ENCODE data around the gene FBXL14.
A peak's percentile ranks its signal among the peaks of the same experiment; 100 is the strongest.

FBXL14 gene

DNA sequence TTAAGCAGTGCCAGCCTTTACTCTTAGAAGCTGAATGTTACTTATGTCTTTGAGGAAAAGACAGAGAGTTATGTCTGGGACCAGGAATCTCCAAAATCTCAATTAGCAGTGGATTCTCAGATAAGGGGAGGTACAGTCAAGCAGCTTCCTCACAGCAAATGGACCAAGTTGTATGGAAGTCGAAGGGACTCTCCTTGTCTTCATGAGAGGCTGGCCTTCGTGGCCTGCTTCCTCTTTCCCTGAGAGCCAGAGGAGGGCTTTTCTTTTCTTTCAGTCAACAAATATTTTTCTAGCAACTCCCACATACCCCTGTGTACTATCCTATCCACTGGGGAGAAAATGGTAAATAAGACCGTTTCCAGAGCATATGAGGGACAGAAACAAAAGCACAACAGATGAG lies 28.0 kb upstream of the FBXL14 start:
- no peak for FAIRE-seq
- TF ChIP-seq SPI1 (IDR thresholded peaks at IDR 0.05; ENCODE audit: low read depth, low read length) (no peak), POU2F2 (IDR thresholded peaks at IDR 0.05; ENCODE audit: low read depth, low read length) (no peak), TAF1 (IDR thresholded peaks at IDR 0.05; ENCODE audit: low read depth, low read length) (no peak), POLR2AphosphoS5 (IDR thresholded peaks at IDR 0.05; ENCODE audit: low read depth, low read length) (no peak), POLR2A (IDR thresholded peaks at IDR 0.05; ENCODE audit: low read depth, low read length) (no peak), PAX5 (IDR thresholded peaks at IDR 0.05; ENCODE audit: insufficient read depth, low read length, severe bottlenecking) (no peak)
- DNase-seq (ENCODE audit: insufficient read length, low spot score), result no peak

DNA sequence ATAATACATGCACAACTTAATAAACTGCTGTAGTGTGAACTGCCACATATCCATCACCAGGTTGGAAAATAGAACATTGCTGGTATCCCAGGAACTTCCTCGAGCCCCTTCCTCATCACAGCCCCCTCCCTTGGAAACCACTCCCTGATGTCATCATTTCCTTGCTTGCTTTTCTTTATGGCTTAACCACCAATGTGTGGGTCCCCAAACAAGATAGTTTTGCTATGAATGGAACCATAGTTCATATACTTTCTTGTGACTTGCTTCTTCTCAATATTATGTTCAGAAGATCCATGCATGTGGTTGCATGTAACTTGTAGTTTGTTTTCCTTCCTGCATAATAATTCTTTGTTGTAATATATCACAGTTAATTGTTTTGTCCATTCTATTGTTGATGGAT lies 25.7 kb upstream of the FBXL14 start:
- TF ChIP-seq POLR2A (IDR thresholded peaks at IDR 0.05; ENCODE audit: low read depth, low read length) (no peak), TAF1 (IDR thresholded peaks at IDR 0.05; ENCODE audit: low read depth, low read length) (no peak), POU2F2 (IDR thresholded peaks at IDR 0.05; ENCODE audit: low read depth, low read length) (no peak), POLR2AphosphoS5 (IDR thresholded peaks at IDR 0.05; ENCODE audit: low read depth, low read length) (no peak), SPI1 (IDR thresholded peaks at IDR 0.05; ENCODE audit: low read depth, low read length) (no peak), PAX5 (IDR thresholded peaks at IDR 0.05; ENCODE audit: insufficient read depth, low read length, severe bottlenecking) (no peak)
- FAIRE-seq, result no peak

DNA sequence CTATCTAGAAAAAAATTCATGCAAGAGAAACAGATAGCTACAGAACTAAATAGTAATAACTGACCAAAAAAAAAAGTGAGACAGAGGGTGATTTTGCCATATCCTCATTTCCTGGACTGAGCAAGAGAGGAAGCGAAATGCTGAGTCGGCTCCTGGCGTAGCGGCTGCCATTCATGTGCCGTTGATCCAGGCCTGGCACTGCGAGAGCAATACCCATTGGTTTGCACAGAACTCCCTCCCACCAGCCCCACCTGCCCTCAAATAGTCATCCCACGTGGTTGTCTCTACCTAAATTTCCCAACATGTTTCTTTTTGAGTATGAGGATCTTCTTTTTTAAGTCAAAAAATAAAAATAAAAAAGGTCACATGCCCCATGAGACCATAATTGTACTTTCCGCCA lies 25.2 kb upstream of the FBXL14 start:
- TF ChIP-seq POLR2AphosphoS5 (IDR thresholded peaks at IDR 0.05; ENCODE audit: low read depth, low read length) (no peak), POLR2A (IDR thresholded peaks at IDR 0.05; ENCODE audit: low read depth, low read length) (no peak), TAF1 (IDR thresholded peaks at IDR 0.05; ENCODE audit: low read depth, low read length) (no peak), SPI1 (IDR thresholded peaks at IDR 0.05; ENCODE audit: low read depth, low read length) (peak; percentile 60)
- no peak for DNase-seq (ENCODE audit: insufficient read length, low spot score)
- FAIRE-seq, result peak; percentile 65

More for the DNA sequence above, 25.7 kb upstream of the FBXL14 start:
- DNase-seq (ENCODE audit: insufficient read length, low spot score), result no peak

DNA sequence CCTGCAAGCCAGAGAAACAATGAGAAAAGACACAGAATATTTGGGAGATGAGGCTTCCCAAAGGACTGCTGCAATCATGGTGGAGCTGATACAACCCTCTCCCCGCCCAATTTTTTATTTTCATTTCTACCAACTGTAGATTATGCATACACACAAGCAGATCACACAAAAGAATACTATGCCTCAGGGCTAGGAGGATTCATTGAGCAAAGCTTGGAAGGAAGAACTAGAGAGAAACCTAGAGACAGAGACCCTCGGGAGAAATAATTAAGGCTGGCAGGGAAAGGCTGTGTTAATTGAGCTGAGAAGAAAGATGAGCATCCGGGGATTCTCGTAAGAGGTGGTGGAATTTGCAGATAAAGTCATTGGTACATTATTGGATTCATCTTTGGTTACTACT lies 24.8 kb upstream of the FBXL14 start:
- FAIRE-seq (no peak), DNase-seq (ENCODE audit: insufficient read length, low spot score) (no peak)
- TF ChIP-seq PAX5 (IDR thresholded peaks at IDR 0.05; ENCODE audit: insufficient read depth, low read length, severe bottlenecking) (no peak), TAF1 (IDR thresholded peaks at IDR 0.05; ENCODE audit: low read depth, low read length) (no peak), POLR2AphosphoS5 (IDR thresholded peaks at IDR 0.05; ENCODE audit: low read depth, low read length) (no peak), SPI1 (IDR thresholded peaks at IDR 0.05; ENCODE audit: low read depth, low read length) (no peak)

DNA sequence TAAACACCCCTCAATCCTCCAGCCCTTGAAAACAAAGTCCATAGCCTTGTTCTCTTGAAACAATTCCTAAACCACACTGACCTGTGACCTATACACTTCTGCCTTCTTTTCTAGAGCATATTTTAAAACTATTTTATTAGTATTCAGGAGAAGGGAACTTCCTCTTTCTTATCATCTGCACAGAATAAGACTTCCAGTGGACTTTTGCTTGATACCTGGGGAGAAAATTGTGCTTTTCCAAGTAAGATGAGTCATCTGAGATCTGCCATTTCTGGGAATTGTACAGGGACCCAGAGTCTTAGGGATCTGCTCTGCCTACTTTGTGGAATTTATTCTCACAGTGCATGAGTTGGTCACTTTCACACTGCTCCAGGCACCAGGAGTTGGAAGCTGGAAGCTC lies 24.1 kb upstream of the FBXL14 start:
- TF ChIP-seq POLR2A (IDR thresholded peaks at IDR 0.05; ENCODE audit: low read depth, low read length) (no peak), PAX5 (IDR thresholded peaks at IDR 0.05; ENCODE audit: insufficient read depth, low read length, severe bottlenecking) (no peak), SPI1 (IDR thresholded peaks at IDR 0.05; ENCODE audit: low read depth, low read length) (peak; percentile 31; the same call in 1 of the 2 replicates)
- FAIRE-seq, result no peak
- no peak for DNase-seq (ENCODE audit: insufficient read length, low spot score)

DNA sequence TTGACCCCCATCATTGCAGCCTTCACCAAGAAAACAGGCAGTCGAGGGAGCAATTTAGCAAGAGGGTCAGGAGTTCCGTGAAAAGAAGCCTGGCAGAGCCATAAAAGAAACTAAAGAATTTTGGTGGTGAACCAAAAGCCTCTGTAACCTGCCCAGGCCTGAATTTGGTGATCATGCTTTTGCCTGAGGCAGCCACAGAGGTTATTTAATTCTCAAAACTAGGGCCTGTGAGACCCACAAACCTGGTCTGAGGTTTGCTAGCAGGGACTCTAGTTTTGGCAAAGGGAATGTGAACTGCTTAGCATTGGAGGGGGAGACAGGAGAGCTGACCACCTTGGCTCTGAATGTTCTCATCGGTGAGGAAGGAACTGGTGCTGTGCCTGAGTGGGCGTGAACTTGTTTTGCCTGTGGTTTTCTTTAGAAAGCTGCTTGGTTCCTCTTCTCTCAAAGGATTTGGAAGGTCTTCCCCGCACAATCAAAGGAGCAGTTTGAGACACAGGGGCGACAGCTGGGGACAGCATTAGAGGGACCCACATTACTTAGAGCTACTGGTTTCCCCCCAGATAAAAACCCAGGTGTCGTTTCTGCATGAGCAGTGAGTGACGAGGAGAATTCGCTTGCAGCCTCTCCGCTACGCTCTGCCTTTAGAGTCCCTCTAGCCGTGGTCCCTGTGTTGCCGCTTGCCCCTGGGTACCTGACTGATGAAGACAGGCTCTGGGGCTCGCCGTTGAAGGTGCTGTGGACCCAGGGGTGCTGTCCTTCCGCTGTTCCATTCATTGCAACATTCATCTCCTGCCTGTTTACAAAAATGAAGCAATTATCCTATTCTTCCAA lies 22.1 kb upstream of the FBXL14 start:
- FAIRE-seq (peak; percentile 90), DNase-seq (ENCODE audit: insufficient read length, low spot score) (no peak)
- TF ChIP-seq TAF1 (IDR thresholded peaks at IDR 0.05; ENCODE audit: low read depth, low read length), result no peak
- TF ChIP-seq SPI1 (IDR thresholded peaks at IDR 0.05; ENCODE audit: low read depth, low read length), result peak; percentile 82

DNA sequence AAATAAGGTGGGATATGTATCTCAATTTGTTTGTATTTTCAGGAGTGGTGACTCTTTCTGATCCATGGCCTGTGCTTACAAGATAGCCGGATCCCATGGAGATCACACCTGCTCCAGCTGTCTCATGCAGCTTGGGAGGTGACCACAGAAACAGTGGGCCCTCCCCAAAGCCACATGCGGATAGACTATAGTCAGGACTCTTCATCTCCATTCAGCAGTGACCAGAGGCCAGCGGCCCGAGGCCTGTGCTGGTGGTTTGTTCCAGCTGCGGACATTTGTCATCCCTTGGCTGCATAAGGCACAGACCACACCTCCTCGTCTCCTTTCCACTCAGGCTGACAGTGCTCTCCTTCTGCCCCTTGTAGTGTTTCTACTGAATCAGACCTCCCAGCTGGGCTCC lies 20.0 kb upstream of the FBXL14 start:
- no peak for TF ChIP-seq POLR2A (IDR thresholded peaks at IDR 0.05; ENCODE audit: low read depth, low read length)
- TF ChIP-seq TAF1 (IDR thresholded peaks at IDR 0.05; ENCODE audit: low read depth, low read length), result no peak
- no peak for TF ChIP-seq SPI1 (IDR thresholded peaks at IDR 0.05; ENCODE audit: low read depth, low read length)
- no peak for TF ChIP-seq PAX5 (IDR thresholded peaks at IDR 0.05; ENCODE audit: insufficient read depth, low read length, severe bottlenecking)
- TF ChIP-seq POU2F2 (IDR thresholded peaks at IDR 0.05; ENCODE audit: low read depth, low read length), result no peak
- TF ChIP-seq POLR2AphosphoS5 (IDR thresholded peaks at IDR 0.05; ENCODE audit: low read depth, low read length), result no peak
- FAIRE-seq, result no peak

DNA sequence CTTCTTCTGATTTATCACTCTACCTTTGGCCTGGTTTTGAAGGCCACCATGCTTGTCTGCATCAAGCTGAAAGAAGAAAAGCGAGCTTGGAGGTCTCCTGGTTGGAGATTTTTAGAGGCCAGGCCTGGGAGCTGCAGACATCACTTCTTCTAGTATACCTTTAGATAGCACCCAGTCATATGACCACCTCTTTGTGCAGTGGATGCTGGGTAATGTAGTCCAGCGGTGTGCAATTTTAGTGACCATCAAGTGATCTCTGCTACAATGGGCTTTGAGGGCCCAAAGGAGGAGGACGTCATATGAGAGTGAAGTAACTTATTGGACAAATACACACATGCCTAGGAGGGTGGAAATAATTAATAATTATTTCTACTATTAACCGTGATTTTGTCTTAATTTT lies 19.5 kb upstream of the FBXL14 start:
- no peak for DNase-seq (ENCODE audit: insufficient read length, low spot score)
- TF ChIP-seq PAX5 (IDR thresholded peaks at IDR 0.05; ENCODE audit: insufficient read depth, low read length, severe bottlenecking) (no peak), SPI1 (IDR thresholded peaks at IDR 0.05; ENCODE audit: low read depth, low read length) (no peak), TAF1 (IDR thresholded peaks at IDR 0.05; ENCODE audit: low read depth, low read length) (no peak), POLR2A (IDR thresholded peaks at IDR 0.05; ENCODE audit: low read depth, low read length) (no peak), POLR2AphosphoS5 (IDR thresholded peaks at IDR 0.05; ENCODE audit: low read depth, low read length) (no peak), POU2F2 (IDR thresholded peaks at IDR 0.05; ENCODE audit: low read depth, low read length) (no peak)
- no peak for FAIRE-seq

More for the DNA sequence above, 20.0 kb upstream of the FBXL14 start:
- no peak for DNase-seq (ENCODE audit: insufficient read length, low spot score)

DNA sequence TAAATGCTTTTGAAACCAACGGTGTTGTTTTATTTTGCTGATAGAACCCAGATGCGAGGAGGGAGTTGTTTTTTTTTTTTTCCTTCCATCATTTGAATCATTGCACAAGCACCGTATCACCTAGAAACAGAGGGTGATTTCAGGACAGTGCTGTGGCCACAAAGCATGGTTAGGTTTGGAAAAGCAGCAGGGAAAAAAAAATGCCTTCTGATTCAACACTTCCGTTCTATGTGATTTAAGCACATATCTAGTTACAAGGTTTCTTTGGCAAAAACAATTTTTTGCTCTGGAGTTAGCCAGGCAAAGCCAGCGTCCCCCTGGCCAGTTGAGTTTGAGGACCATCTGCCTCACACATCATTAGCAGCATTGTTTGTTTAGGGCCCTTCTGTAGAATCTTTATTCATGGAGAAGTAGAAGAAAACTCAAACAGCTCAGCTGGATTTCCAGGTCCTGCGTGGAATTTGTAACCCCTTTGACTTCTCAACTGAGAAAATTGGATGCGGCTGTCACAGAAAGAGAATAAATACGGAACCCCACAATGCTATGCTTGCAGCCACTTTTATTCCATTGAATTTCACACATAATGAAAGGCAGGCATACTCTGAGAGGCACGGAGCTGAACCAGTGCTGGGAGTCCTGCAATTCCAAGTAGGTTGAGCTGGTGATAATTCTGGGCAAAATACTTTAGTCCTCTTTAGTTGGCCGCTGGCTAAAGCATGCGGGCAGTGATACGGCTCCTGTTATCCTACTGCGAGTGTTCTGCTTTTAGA lies 17.6 kb upstream of the FBXL14 start:
- DNase-seq (ENCODE audit: insufficient read length, low spot score) (no peak), FAIRE-seq (no peak)
- TF ChIP-seq POLR2AphosphoS5 (IDR thresholded peaks at IDR 0.05; ENCODE audit: low read depth, low read length), result no peak
- TF ChIP-seq SPI1 (IDR thresholded peaks at IDR 0.05; ENCODE audit: low read depth, low read length), result no peak
- TF ChIP-seq PAX5 (IDR thresholded peaks at IDR 0.05; ENCODE audit: insufficient read depth, low read length, severe bottlenecking), result no peak
- TF ChIP-seq POLR2A (IDR thresholded peaks at IDR 0.05; ENCODE audit: low read depth, low read length), result no peak
- no peak for TF ChIP-seq TAF1 (IDR thresholded peaks at IDR 0.05; ENCODE audit: low read depth, low read length)
- TF ChIP-seq POU2F2 (IDR thresholded peaks at IDR 0.05; ENCODE audit: low read depth, low read length), result no peak

Data from GM12891 (cell line).